ENCODE measurements around the gene GRPEL2.

Gene GRPEL2

GRCh38 chr5:149319174-149319573 is 26.1 kb upstream of the GRPEL2 start:
- no peak for DNase-seq (ENCODE audit: low read depth)

- DNase-seq (ENCODE audit: low read depth): no peak
Observed at GRCh38 chr5:149320791-149321330, 24.4 kb upstream of the GRPEL2 start.

- no peak for DNase-seq (ENCODE audit: low read depth)
Observed at GRCh38 chr5:149322518-149322917, 22.8 kb upstream of the GRPEL2 start.

GRCh38 chr5:149323210-149323609 is 22.1 kb upstream of the GRPEL2 start:
- no peak for DNase-seq (ENCODE audit: low read depth)

GRCh38 chr5:149323621-149324205 is 21.6 kb upstream of the GRPEL2 start:
- DNase-seq (ENCODE audit: low read depth): no peak

GRCh38 chr5:149324641-149325040 is 20.7 kb upstream of the GRPEL2 start:
- no peak for DNase-seq (ENCODE audit: low read depth)

- no peak for DNase-seq (ENCODE audit: low read depth)
Observed at GRCh38 chr5:149325166-149325735, 20.0 kb upstream of the GRPEL2 start.

- DNase-seq (ENCODE audit: low read depth): no peak
Observed at GRCh38 chr5:149325894-149326293, 19.4 kb upstream of the GRPEL2 start.

- DNase-seq (ENCODE audit: low read depth): no peak
Observed at GRCh38 chr5:149326611-149327010, 18.7 kb upstream of the GRPEL2 start.

GRCh38 chr5:149328177-149328576 is 17.1 kb upstream of the GRPEL2 start:
- DNase-seq (ENCODE audit: low read depth): no peak

- DNase-seq (ENCODE audit: low read depth): no peak
Observed at GRCh38 chr5:149333711-149334443, 11.4 kb upstream of the GRPEL2 start.

GRCh38 chr5:149337736-149338135 is 7.6 kb upstream of the GRPEL2 start:
- DNase-seq (ENCODE audit: low read depth): no peak

- DNase-seq (ENCODE audit: low read depth): no peak
Observed at GRCh38 chr5:149338364-149338763, 6.9 kb upstream of the GRPEL2 start.

- no peak for DNase-seq (ENCODE audit: low read depth)
Observed at GRCh38 chr5:149340920-149341319, 4.4 kb upstream of the GRPEL2 start.

GRCh38 chr5:149341876-149342275 is 3.4 kb upstream of the GRPEL2 start:
- DNase-seq (ENCODE audit: low read depth): no peak

GRCh38 chr5:149344151-149344550 is 1.1 kb upstream of the GRPEL2 start:
- no peak for DNase-seq (ENCODE audit: low read depth)

- DNase-seq (ENCODE audit: low read depth): no peak
Observed at GRCh38 chr5:149345892-149346222, 558 bp downstream of the GRPEL2 start.

- DNase-seq (ENCODE audit: low read depth): no peak
Observed at GRCh38 chr5:149348518-149348917, 3.2 kb downstream of the GRPEL2 start.

GRCh38 chr5:149349382-149349781 is 4.1 kb downstream of the GRPEL2 start:
- DNase-seq (ENCODE audit: low read depth): no peak

- no peak for DNase-seq (ENCODE audit: low read depth)
Observed at GRCh38 chr5:149352169-149352568, 6.9 kb downstream of the GRPEL2 start.

GRCh38 chr5:149353911-149354310 is 8.6 kb downstream of the GRPEL2 start:
- no peak for DNase-seq (ENCODE audit: low read depth)

- no peak for DNase-seq (ENCODE audit: low read depth)
Observed at GRCh38 chr5:149355688-149356087, 10.4 kb downstream of the GRPEL2 start.

- DNase-seq (ENCODE audit: low read depth): no peak
Observed at GRCh38 chr5:149356391-149356790, 11.1 kb downstream of the GRPEL2 start.
